KMS-11 (cell line): ENCODE results near the gene MARVELD1.

Experiments used
- H2AFZ ChIP-seq: fragments of 200-600 bp; sonication (generic); 2 replicates; pipeline ENCODE4 v1.6.1; 2016; ENCODE audit warnings: antibody characterized with exemption, mixed run types, low read depth
- H3K27ac ChIP-seq: fragments of 200-600 bp; sonication (generic); 2 replicates; pipeline ENCODE4 v1.6.1; 2016; ENCODE audit warnings: mild to moderate bottlenecking, mixed run types
- H3K27me3 ChIP-seq: fragments of 200-600 bp; sonication (generic); 2 replicates; pipeline ENCODE4 v1.6.1; 2017; ENCODE audit warnings: mild to moderate bottlenecking, low read depth, mixed run types, moderate library complexity; ENCODE audit not compliant: insufficient read depth
- H3K36me3 ChIP-seq: fragments of 200-600 bp; sonication (generic); 2 replicates; pipeline ENCODE4 v1.6.1; 2017; ENCODE audit warnings: mild to moderate bottlenecking, mixed run types; ENCODE audit not compliant: insufficient read depth
- H3K4me1 ChIP-seq: fragments of 200-600 bp; sonication (generic); 2 replicates; pipeline ENCODE4 v1.6.1; 2016; ENCODE audit warnings: mild to moderate bottlenecking, low read depth, mixed run types; ENCODE audit not compliant: poor library complexity, severe bottlenecking
- H3K4me2 ChIP-seq: fragments of 200-600 bp; sonication (generic); 2 replicates; pipeline ENCODE4 v1.7.0; 2016; ENCODE audit warnings: mild to moderate bottlenecking, mixed run types
- H3K4me3 ChIP-seq: fragments of 200-600 bp; sonication (generic); IDR thresholded peaks from 2 replicates; pipeline ENCODE4 v1.6.1; 2017; ENCODE audit warnings: low read depth, low read length, mixed read lengths; ENCODE audit not compliant: insufficient read depth
- H3K79me2 ChIP-seq: fragments of 200-600 bp; sonication (generic); 2 replicates; pipeline ENCODE4 v1.6.1; 2016; ENCODE audit warnings: low read depth, mixed run types; ENCODE audit not compliant: insufficient read depth
- H3K9ac ChIP-seq: fragments of 200-600 bp; sonication (generic); 2 replicates; pipeline ENCODE4 v1.6.1; 2016; ENCODE audit warnings: mild to moderate bottlenecking, mixed run types
- H4K20me1 ChIP-seq: fragments of 200-600 bp; sonication (generic); 2 replicates; pipeline ENCODE4 v1.6.1; 2016; ENCODE audit warnings: mild to moderate bottlenecking, mixed run types; ENCODE audit not compliant: insufficient read depth
- TF ChIP-seq, protein P1 (sequence below): fragments of 200-600 bp; sonication (generic); conservative IDR thresholded peaks from 2 replicates; pipeline ENCODE4 v1.6.1; 2017; ENCODE audit warnings: low read depth, mild to moderate bottlenecking, antibody characterized with exemption, low read length, moderate library complexity, mixed read lengths

MARVELD1 gene

DNA sequence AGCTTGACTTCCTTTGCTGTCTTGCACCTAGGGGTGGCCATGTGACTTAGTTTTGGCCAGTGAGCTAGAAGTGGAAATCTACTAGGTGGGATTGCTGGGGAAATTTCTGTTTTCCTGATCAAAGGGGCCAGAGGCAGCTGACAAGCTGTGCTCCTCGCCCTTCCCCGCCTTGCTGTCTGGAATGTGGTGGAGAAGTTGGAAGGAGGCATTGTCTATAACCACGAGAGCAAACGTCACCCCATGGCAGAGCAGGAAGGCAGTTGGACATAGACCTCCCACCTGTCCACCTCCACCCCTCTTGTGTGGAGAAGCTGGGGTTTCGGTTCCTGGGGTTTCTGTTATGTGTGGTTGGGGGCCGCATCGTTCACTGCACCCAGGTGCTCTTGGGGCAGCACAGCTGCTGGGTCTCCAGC lies 51.0 kb downstream of the MARVELD1 start:
- H3K36me3 ChIP-seq = no peaks in the 10 kb centered on the region
- no peak overlapping the region for H3K4me2 ChIP-seq
- H3K4me1 ChIP-seq = peaks cover 3% of the 10 kb centered on the region
- no peak overlapping the region for H3K27ac ChIP-seq
- no peaks in the 10 kb centered on the region for H4K20me1 ChIP-seq
- H3K9ac ChIP-seq = no peak overlapping the region
- TF ChIP-seq, protein P1, sequence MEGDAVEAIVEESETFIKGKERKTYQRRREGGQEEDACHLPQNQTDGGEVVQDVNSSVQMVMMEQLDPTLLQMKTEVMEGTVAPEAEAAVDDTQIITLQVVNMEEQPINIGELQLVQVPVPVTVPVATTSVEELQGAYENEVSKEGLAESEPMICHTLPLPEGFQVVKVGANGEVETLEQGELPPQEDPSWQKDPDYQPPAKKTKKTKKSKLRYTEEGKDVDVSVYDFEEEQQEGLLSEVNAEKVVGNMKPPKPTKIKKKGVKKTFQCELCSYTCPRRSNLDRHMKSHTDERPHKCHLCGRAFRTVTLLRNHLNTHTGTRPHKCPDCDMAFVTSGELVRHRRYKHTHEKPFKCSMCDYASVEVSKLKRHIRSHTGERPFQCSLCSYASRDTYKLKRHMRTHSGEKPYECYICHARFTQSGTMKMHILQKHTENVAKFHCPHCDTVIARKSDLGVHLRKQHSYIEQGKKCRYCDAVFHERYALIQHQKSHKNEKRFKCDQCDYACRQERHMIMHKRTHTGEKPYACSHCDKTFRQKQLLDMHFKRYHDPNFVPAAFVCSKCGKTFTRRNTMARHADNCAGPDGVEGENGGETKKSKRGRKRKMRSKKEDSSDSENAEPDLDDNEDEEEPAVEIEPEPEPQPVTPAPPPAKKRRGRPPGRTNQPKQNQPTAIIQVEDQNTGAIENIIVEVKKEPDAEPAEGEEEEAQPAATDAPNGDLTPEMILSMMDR = no peak
- H3K27me3 ChIP-seq = no peaks in the 10 kb centered on the region; the same call in 1 of the 2 replicates
- H2AFZ ChIP-seq = no peak overlapping the region
- no peaks in the 10 kb centered on the region for H3K79me2 ChIP-seq
- H3K4me3 ChIP-seq = no peak overlapping the region

DNA sequence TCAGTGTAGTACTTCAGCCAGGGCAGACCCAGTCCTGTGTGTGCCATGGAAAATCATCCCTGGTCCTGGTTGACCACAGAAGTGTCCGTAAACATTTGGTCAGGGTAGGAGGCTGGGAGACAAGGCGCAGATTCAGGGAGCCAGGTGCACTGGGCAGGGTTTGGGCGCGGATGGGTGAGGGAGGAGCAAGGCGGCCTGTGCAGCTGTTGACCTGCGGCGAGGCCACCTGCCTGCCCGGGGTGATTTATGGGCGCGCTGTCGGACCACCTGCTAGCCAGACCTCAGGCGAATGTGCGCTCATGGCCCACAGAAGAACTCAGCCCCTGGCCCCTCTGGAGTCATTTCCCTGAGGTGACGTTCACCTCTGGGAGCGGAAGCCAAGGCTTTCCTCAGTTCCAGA lies 51.7 kb downstream of the MARVELD1 start:
- TF ChIP-seq, protein P1 = no peak
- Histone ChIP-seq H2AFZ (no peak overlapping the region), H3K4me3 (no peak overlapping the region), H3K9ac (no peak overlapping the region), H3K4me1 (peaks cover 3% of the 10 kb centered on the region), H3K27me3 (peaks cover 6% of the 10 kb centered on the region; the same call in 1 of the 2 replicates), H4K20me1 (no peaks in the 10 kb centered on the region), H3K27ac (no peak overlapping the region), H3K79me2 (no peaks in the 10 kb centered on the region), H3K36me3 (no peaks in the 10 kb centered on the region), H3K4me2 (no peak overlapping the region)

DNA sequence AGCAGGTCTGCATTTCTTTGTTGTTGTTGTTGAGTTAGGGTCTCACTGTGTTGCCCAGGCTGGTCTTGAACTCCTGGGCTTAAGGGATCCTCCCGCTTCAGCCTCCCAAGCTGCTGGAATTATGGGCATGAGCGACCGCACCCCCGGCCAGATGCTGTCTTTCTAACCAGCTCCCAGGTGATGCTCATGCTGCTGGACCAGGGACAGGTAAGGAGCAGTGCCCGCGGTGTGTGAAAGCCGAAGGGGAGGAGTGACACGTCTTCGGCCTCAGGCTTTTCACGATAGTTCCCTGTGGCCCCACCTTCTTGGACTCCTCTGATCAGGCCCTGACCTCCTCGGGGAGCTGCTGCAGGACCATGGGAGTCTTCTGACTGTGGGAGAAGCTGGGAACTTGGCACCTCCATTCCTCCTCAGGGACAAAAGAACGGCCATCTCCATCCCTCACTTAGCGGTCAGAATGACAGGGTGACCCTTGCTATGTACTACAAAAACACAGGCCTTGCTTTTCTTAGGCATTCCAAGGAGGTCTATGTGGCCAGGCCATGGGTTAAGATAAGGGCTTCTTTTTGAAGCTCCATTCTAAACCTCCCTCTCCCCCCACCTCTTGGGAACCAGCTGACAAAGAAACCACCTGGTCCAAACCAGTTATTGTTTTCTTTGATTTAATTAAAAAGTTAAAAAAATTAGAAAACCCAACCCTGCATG lies 52.7 kb downstream of the MARVELD1 start:
- Histone ChIP-seq H3K9ac (no peak overlapping the region), H3K27ac (no peak overlapping the region), H3K4me1 (peaks cover 3% of the 10 kb centered on the region), H3K4me3 (no peak overlapping the region), H3K4me2 (no peak overlapping the region), H3K27me3 (peaks cover 15% of the 10 kb centered on the region; the same call in 1 of the 2 replicates), H4K20me1 (no peaks in the 10 kb centered on the region), H2AFZ (no peak overlapping the region), H3K79me2 (no peaks in the 10 kb centered on the region), H3K36me3 (no peaks in the 10 kb centered on the region)
- TF ChIP-seq, protein P1 = no peak

DNA sequence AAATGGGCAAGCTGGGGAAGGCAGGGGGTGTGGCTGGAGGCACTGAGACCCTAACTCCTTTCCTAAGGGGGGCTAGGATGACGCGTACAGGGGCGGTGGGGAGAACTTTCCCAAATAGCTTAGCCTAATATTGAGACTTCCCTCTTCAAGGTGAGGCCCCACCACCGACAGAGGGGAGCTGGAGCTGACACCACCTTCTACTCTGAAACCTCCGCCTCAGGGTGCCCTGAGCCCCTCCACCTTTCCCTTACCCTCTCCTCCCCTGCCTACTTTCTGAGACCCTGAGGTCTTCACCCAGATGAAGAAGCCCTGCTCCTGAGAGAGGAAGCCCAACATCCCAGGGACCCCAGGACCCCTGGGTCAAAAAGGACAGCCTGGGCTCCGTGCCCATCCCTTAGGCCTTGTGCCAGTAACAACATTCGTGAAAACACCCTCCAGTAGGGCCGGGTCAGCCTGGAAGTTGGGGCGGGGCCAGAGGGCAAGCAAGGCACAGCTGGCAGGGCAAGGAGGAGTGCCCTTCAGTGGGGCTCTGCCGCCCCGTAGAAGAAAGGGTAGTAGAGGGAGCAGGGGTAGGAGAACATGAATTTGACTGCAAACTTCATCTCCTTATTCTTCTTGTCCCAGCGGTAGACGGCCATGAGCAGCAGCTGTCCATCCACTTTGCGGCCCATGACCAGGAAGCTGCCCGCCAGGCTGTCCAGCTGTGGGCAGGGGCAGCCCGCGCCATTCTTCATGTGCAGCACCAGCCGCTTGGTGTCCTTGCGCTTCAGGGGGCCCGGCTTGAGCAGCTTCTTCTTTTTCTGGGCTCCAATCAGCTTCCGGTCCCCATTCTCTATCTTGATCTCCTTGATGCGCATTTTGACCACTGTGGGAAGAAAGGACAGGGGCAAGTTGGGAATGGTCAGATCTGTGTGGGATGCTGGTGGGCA lies 53.7 kb downstream of the MARVELD1 start:
- Histone ChIP-seq H3K9ac (no peak overlapping the region), H3K4me2 (no peak overlapping the region), H3K36me3 (no peaks in the 10 kb centered on the region), H3K4me1 (peaks cover 3% of the 10 kb centered on the region), H3K4me3 (no peak overlapping the region), H2AFZ (no peak overlapping the region), H3K27me3 (peaks cover 15% of the 10 kb centered on the region; the same call in 1 of the 2 replicates), H3K27ac (no peak overlapping the region), H4K20me1 (no peaks in the 10 kb centered on the region), H3K79me2 (no peaks in the 10 kb centered on the region)
- TF ChIP-seq, protein P1 = no peak
